H1 (cell line): ENCODE results near the gene KLHL21. TPM values are rescaled to one million over a fixed set of nuclear protein-coding genes. Genes with fewer than 3 reads are reported as not detected.

Experiments used
- CTCF ChIA-PET: fragments of 300-600 bp; sonication (Branson Sonifier 250); formaldehyde crosslinking; loops from one replicate; lab custom pipeline; 2021; ENCODE audit not compliant: partially characterized antibody; lab: Charles Lee
- POLR2A ChIA-PET: fragments of 300-600 bp; sonication (Branson Sonifier 250); formaldehyde crosslinking; loops from one replicate; lab custom pipeline; 2021; ENCODE audit warnings: inconsistent platforms; ENCODE audit not compliant: partially characterized antibody; lab: Charles Lee
- DNase-seq, 2 experiments: peaks; one replicate each; pipeline versions ENCODE4 v3.0.0 to v3.0.0-alpha.2; 2010 to 2022; ENCODE audit warnings: low spot score in 2 of 2, low read depth in 1 of 2, mixed read lengths in 1 of 2
- FAIRE-seq: peaks from 2 replicates; lab custom pipeline; 2011; peaks lifted over from hg19 to GRCh38; lab: Jason Lieb, UNC
- H2AFZ ChIP-seq: 2 replicates; pipeline ENCODE4 v1.8.1; 2012; ENCODE audit warnings: low read length, inconsistent platforms
- H2AK5ac ChIP-seq: 2 replicates; pipeline ENCODE4 v1.6.1; 2013; ENCODE audit warnings: low read depth, low read length
- H2BK120ac ChIP-seq: replicated peaks from 2 replicates; pipeline ENCODE3; 2013; ENCODE audit warnings: low read depth, low read length, inconsistent platforms
- H2BK12ac ChIP-seq: 2 replicates; pipeline ENCODE4 v1.6.1; 2013; ENCODE audit warnings: low read depth, low read length
- H2BK15ac ChIP-seq: 2 replicates; pipeline ENCODE4 v1.6.1; 2013; ENCODE audit warnings: low read length
- H2BK20ac ChIP-seq: 2 replicates; pipeline ENCODE4 v1.6.1; 2013; ENCODE audit warnings: low read length
- H2BK5ac ChIP-seq: 2 replicates; pipeline ENCODE4 v1.6.1; 2013; ENCODE audit warnings: low read depth, low read length
- H3K14ac ChIP-seq: 2 replicates; pipeline ENCODE4 v1.6.1; 2013; ENCODE audit warnings: inconsistent platforms; ENCODE audit not compliant: insufficient read length
- H3K18ac ChIP-seq: 2 replicates; pipeline ENCODE4 v1.6.1; 2013; ENCODE audit warnings: low read length; ENCODE audit errors: extremely low read depth
- H3K23ac ChIP-seq: 2 replicates; pipeline ENCODE4 v1.6.1; 2013; ENCODE audit warnings: inconsistent platforms; ENCODE audit not compliant: insufficient read length
- H3K23me2 ChIP-seq: 2 replicates; pipeline ENCODE4 v1.6.1; 2013; ENCODE audit warnings: low read depth, low read length
- H3K27ac ChIP-seq: 2 replicates; pipeline ENCODE4 v1.6.1; 2011; ENCODE audit warnings: low read depth, low read length, inconsistent platforms
- H3K27me3 ChIP-seq, 4 experiments: replicated peaks in 1 of 4; 1 replicate in 1 of 4; 2 replicates in 3 of 4; pipeline versions ENCODE4 v1.6.1 to v1.8.1; 2011 to 2013; ENCODE audit warnings: low read length in 3 of 4, mild to moderate bottlenecking in 3 of 4, inconsistent platforms in 2 of 4, mixed read lengths in 2 of 4, moderate library complexity in 1 of 4; ENCODE audit not compliant: control insufficient read depth in 3 of 4, insufficient read depth in 3 of 4; ENCODE audit errors: extremely low read depth in 1 of 4
- H3K36me3 ChIP-seq, 4 experiments: 2 replicates each; pipeline versions ENCODE4 v1.6.1 to v1.8.1; 2011 to 2013; ENCODE audit warnings: mild to moderate bottlenecking in 4 of 4, low read length in 3 of 4, moderate library complexity in 2 of 4, control low read depth in 1 of 4, inconsistent platforms in 1 of 4; ENCODE audit not compliant: insufficient read depth in 4 of 4, control insufficient read depth in 2 of 4
- H3K4ac ChIP-seq: replicated peaks from 2 replicates; pipeline ENCODE3; 2013; ENCODE audit warnings: low read length, low read depth, mixed read lengths, inconsistent platforms; ENCODE audit not compliant: insufficient read length
- H3K4me1 ChIP-seq, 4 experiments: replicated peaks in 1 of 4; 1 replicate in 1 of 4; 2 replicates in 3 of 4; pipeline versions ENCODE4 v1.6.1 to v1.8.1; 2011 to 2013; ENCODE audit warnings: low read length in 3 of 4, inconsistent platforms in 2 of 4, mixed read lengths in 1 of 4; ENCODE audit not compliant: insufficient read depth in 4 of 4, control insufficient read depth in 3 of 4
- H3K4me2 ChIP-seq, 2 experiments: 2 replicates each; pipeline versions ENCODE4 v1.6.1 to v1.8.1; 2011 to 2013; ENCODE audit warnings: low read depth in 2 of 2, low read length in 2 of 2, control low read depth in 1 of 2, inconsistent platforms in 1 of 2, mild to moderate bottlenecking in 1 of 2; ENCODE audit not compliant: insufficient read depth in 1 of 2
- H3K4me3 ChIP-seq, 4 experiments: fragments of 200-600, 300-600 bp in 1 of 4; sonication (generic), shearing (Covaris generic), sonication (Bioruptor Twin) in 1 of 4; 2 replicates each; pipeline versions ENCODE4 v1.5.1 to v1.8.1; 2011 to 2016; ENCODE audit warnings: low read length in 4 of 4, low read depth in 3 of 4, control low read depth in 2 of 4, inconsistent platforms in 2 of 4, mild to moderate bottlenecking in 2 of 4, mixed read lengths in 1 of 4, moderate library complexity in 1 of 4; ENCODE audit not compliant: insufficient read depth in 2 of 4; ENCODE audit errors: extremely low read depth in 1 of 4
- H3K56ac ChIP-seq: replicated peaks from 2 replicates; pipeline ENCODE3; 2013; ENCODE audit warnings: low read depth, mild to moderate bottlenecking, mixed read lengths, low read length, inconsistent platforms; ENCODE audit not compliant: insufficient read length
- H3K79me1 ChIP-seq: 2 replicates; pipeline ENCODE4 v1.6.1; 2013; ENCODE audit warnings: low read depth, low read length, control low read depth
- H3K79me2 ChIP-seq, 2 experiments: 2 replicates each; pipeline versions ENCODE4 v1.6.1 to v1.8.1; 2012 to 2013; ENCODE audit warnings: low read length in 2 of 2, mild to moderate bottlenecking in 2 of 2, inconsistent platforms in 1 of 2; ENCODE audit not compliant: insufficient read depth in 2 of 2, control insufficient read depth in 1 of 2
- H3K9ac ChIP-seq, 4 experiments: replicated peaks in 1 of 4; 1 replicate in 1 of 4; 2 replicates in 3 of 4; pipeline versions ENCODE4 v1.6.1 to v1.8.1; 2011 to 2013; ENCODE audit warnings: low read depth in 3 of 4, low read length in 3 of 4, control low read depth in 2 of 4, mild to moderate bottlenecking in 2 of 4, moderate library complexity in 2 of 4, inconsistent platforms in 1 of 4; ENCODE audit errors: extremely low read depth in 1 of 4
- H3K9me3 ChIP-seq, 2 experiments: 2 replicates each; pipeline versions ENCODE4 v1.6.1 to v1.8.1; 2012 to 2013; ENCODE audit warnings: mild to moderate bottlenecking in 2 of 2, moderate library complexity in 2 of 2, control low read depth in 1 of 2, inconsistent platforms in 1 of 2, low read depth in 1 of 2, low read length in 1 of 2, mixed read lengths in 1 of 2; ENCODE audit not compliant: insufficient read depth in 2 of 2
- H4K20me1 ChIP-seq, 2 experiments: replicated peaks in 1 of 2; 2 replicates each; pipeline versions ENCODE3 to v1.8.1; 2011 to 2013; ENCODE audit warnings: inconsistent platforms in 2 of 2, low read length in 2 of 2, mild to moderate bottlenecking in 1 of 2; ENCODE audit not compliant: insufficient read depth in 2 of 2, control insufficient read depth in 1 of 2
- H4K5ac ChIP-seq: 2 replicates; pipeline ENCODE4 v1.6.1; 2013; ENCODE audit warnings: low read length, low read depth, mixed read lengths, inconsistent platforms; ENCODE audit not compliant: insufficient read length
- H4K8ac ChIP-seq: 2 replicates; pipeline ENCODE4 v1.8.0; 2013; ENCODE audit warnings: mild to moderate bottlenecking, moderate library complexity, low read length, inconsistent platforms; ENCODE audit not compliant: insufficient read depth; ENCODE audit errors: extremely low read depth
- H4K91ac ChIP-seq: replicated peaks from 2 replicates; pipeline ENCODE3; 2013; ENCODE audit warnings: low read length, mixed read lengths, inconsistent platforms; ENCODE audit not compliant: insufficient read length
- CBX5 ChIP-seq: fragments of 300-800, 300-1000 bp; sonication (generic); IDR thresholded peaks from 2 replicates; pipeline ENCODE4 v1.7.1; 2016; ENCODE audit warnings: antibody characterized with exemption, low read length, low read depth
- CTBP2 ChIP-seq: IDR thresholded peaks from 2 replicates; pipeline ENCODE4 v1.7.0; 2011; ENCODE audit warnings: borderline replicate concordance, mild to moderate bottlenecking, moderate library complexity, mixed read lengths, low read length; ENCODE audit not compliant: insufficient read depth, insufficient read length
- GABPA ChIP-seq: IDR thresholded peaks from 2 replicates; pipeline ENCODE4 v1.6.1; 2011; ENCODE audit warnings: mild to moderate bottlenecking, low read length, moderate library complexity, borderline replicate concordance; ENCODE audit not compliant: insufficient read depth
- HDAC2 ChIP-seq, 2 experiments: fragments of 300-600 bp in 1 of 2; sonication (generic) in 1 of 2; IDR thresholded peaks; 2 replicates each; pipeline ENCODE4 v1.6.1; 2011 to 2012; ENCODE audit warnings: low read depth in 2 of 2, low read length in 2 of 2, mild to moderate bottlenecking in 2 of 2, moderate library complexity in 2 of 2, borderline replicate concordance in 1 of 2, inconsistent platforms in 1 of 2
- PHF8 ChIP-seq: fragments of 200-600 bp; sonication (generic); conservative IDR thresholded peaks from 2 replicates; pipeline ENCODE4 v1.7.1; 2012; ENCODE audit warnings: low read depth, mild to moderate bottlenecking, inconsistent platforms, low read length, moderate library complexity
- POU5F1 ChIP-seq: IDR thresholded peaks from 2 replicates; pipeline ENCODE4 v1.6.1; 2011; ENCODE audit warnings: low read depth, mild to moderate bottlenecking, low read length, moderate library complexity
- RXRA ChIP-seq: IDR thresholded peaks from 2 replicates; pipeline ENCODE4 v1.6.1; 2011; ENCODE audit warnings: low read depth, mild to moderate bottlenecking, low read length, moderate library complexity; ENCODE audit not compliant: insufficient read depth
- SIX5 ChIP-seq: IDR thresholded peaks from 2 replicates; pipeline ENCODE4 v1.6.1; 2011; ENCODE audit warnings: mild to moderate bottlenecking, low read depth, low read length
- SP1 ChIP-seq: IDR thresholded peaks from 2 replicates; pipeline ENCODE4 v1.6.1; 2011; ENCODE audit warnings: low read depth, low read length
- TAF7 ChIP-seq: optimal IDR thresholded peaks from 2 replicates; pipeline ENCODE3; 2011; ENCODE audit warnings: low read depth, mild to moderate bottlenecking, inconsistent platforms, low read length, moderate library complexity, borderline replicate concordance
- TCF12 ChIP-seq: IDR thresholded peaks from 2 replicates; pipeline ENCODE4 v1.6.1; 2011; ENCODE audit warnings: low read depth, mild to moderate bottlenecking, low read length
- YY1 ChIP-seq: IDR thresholded peaks from 2 replicates; pipeline ENCODE4 v1.6.1; 2011; ENCODE audit warnings: low read depth, mild to moderate bottlenecking, low read length
- WGBS, 2 experiments: shearing (Covaris generic) in 1 of 2; methylation state at CpG; one replicate each; pipeline versions ENCODE4 v1.1.6 to v1.1.7; 2013 to 2015; ENCODE audit warnings: low lambda C conversion rate in 2 of 2, mixed read lengths in 2 of 2, inconsistent platforms in 1 of 2, low coverage in 1 of 2, missing lambda C conversion rate in 1 of 2; ENCODE audit not compliant: insufficient replicate concordance in 2 of 2, insufficient coverage in 1 of 2, insufficient read length in 1 of 2; ENCODE audit errors: extremely low coverage in 1 of 2, missing lambda C conversion rate in 1 of 2; 5-methylcytosine and 5-hydroxymethylcytosine counted together
- polyA plus RNA-seq, 7 experiments: library from polyadenylated mRNA; depleted of rRNA in 3 of 7; stranded (reverse) in 5 of 7; unstranded in 2 of 7; fragments of >200 nt in 5 of 7; fragments of 200-250 nt in 2 of 7; gene quantifications; 1 replicate in 5 of 7; 2 replicates in 1 of 7; 4 replicates in 1 of 7; pipeline versions ENCODE4 v1.2.1 to v1.2.3, GENCODE V29; 2011 to 2013; ENCODE audit warnings: missing spikeins in 2 of 7, mixed read lengths in 2 of 7
- total RNA-seq: library from RNA; stranded (reverse); fragmentation: NEBNext Ultra II Directional; extraction: Animal tissue kit (Norgen Biotek cat#: 25700); gene quantifications from 2 replicates; pipeline ENCODE4 v1.2.1, GENCODE V29; 2021

Gene KLHL21
- total and polyA plus RNA-seq, 2 of the 8 experiments (the other 6 are each of a cell fraction or from before 2014, with no cell fraction given) = 11.9 to 22.3 TPM

DNA sequence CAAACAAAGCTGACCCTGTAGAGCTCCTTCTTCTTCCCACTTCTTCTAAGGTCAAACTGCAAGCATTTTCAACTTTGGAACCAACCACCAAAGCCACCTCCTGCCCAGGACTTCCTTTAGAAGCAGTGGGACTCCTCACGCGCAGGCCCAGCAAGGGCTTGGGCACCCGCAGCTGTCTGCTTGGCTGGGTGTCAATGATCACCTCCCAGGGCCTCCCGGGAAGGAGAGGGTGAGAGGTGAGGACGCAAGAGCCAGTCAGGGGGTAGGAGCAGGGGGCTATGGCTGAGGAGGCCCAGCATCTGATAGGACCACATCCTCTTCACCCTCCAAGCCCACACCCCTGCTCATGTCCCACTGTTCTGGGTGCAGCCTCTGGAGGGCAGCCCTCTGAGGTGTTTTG is 10.2 kb downstream of the KLHL21 start:
- peaks cover 9 to 37% of the 10 kb centered on the region in 2 experiments for H4K20me1 ChIP-seq
- H3K4me1 ChIP-seq = no peaks in the 10 kb centered on the region
- no peak overlapping the region for H2BK120ac ChIP-seq
- H2BK5ac ChIP-seq = no peak overlapping the region
- no peak overlapping the region for H3K27ac ChIP-seq
- no peak overlapping the region for H3K4me3 ChIP-seq
- no peak overlapping the region for H2AFZ ChIP-seq
- no peak overlapping the region for H2BK15ac ChIP-seq
- H3K18ac ChIP-seq = no peak overlapping the region
- no peak overlapping the region for H2BK20ac ChIP-seq
- H4K5ac ChIP-seq = no peak overlapping the region
- no peak overlapping the region for H3K23ac ChIP-seq
- H2BK12ac ChIP-seq = no peak overlapping the region
- H3K79me1 ChIP-seq = no peaks in the 10 kb centered on the region; the same call in 1 of the 2 replicates
- no peak overlapping the region for H4K91ac ChIP-seq
- H3K56ac ChIP-seq = no peak overlapping the region
- H3K9ac ChIP-seq = no peak overlapping the region
- no peak overlapping the region for H4K8ac ChIP-seq
- H3K4ac ChIP-seq = no peak overlapping the region
- WGBS, 2 experiments = 92% methylated on average over 5 of the region's 5 CpGs; no CpG with 5 or more reads in 1 of the 2 experiments
- FAIRE-seq (no peak), DNase-seq (no peak)
- H3K4me2 ChIP-seq = no peak overlapping the region
- H3K36me3 ChIP-seq = peaks cover 2 to 54% (median 28%) of the 10 kb centered on the region in 4 experiments; a peak in 6 of 8 replicates
- POLR2A ChIA-PET = interaction anchor here (0.9 to 17.4 kb wide), 4 partner anchors 8 to 45 kb away, joined by 3 to 196 read pairs (median 6); partner anchors contain the start of gene KLHL21
- CTCF ChIA-PET = interaction anchor here (1.5 to 1.7 kb wide), 2 partner anchors 11 to 69 kb away, joined by 3 to 4 read pairs; no protein-coding TSS in a partner anchor
- H3K79me2 ChIP-seq = peaks cover 0 to 10% of the 10 kb centered on the region in 2 experiments; a peak in 1 of 4 replicates
- no peak for TF ChIP-seq CBX5
- TF ChIP-seq RXRA = no peak
- TF ChIP-seq PHF8 = no peak
- no peak for TF ChIP-seq TAF7
- no peak for TF ChIP-seq POU5F1
- no peak for TF ChIP-seq YY1
- no peak for TF ChIP-seq SIX5
- no peak for TF ChIP-seq CTBP2
- no peak for TF ChIP-seq TCF12
- no peak for TF ChIP-seq SP1
- no peak for TF ChIP-seq GABPA
- TF ChIP-seq HDAC2 (IDR thresholded peaks at IDR 0.05; ENCODE audit: borderline replicate concordance in 1 of 2, low read depth in 2 of 2, low read length in 2 of 2) = no peak
- no peak overlapping the region for H3K14ac ChIP-seq
- no peaks in the 10 kb centered on the region for H3K9me3 ChIP-seq
- no peak overlapping the region for H2AK5ac ChIP-seq
- no peaks in the 10 kb centered on the region for H3K27me3 ChIP-seq
- no peaks in the 10 kb centered on the region for H3K23me2 ChIP-seq
